Measurements from ENCODE around the gene UGDH. TPM values are rescaled to one million over a fixed set of nuclear protein-coding genes. Genes with fewer than 3 reads are reported as not detected.
"Not testable (repeated sequence)": the region's sequence is repeated elsewhere in the genome, so short reads cannot be mapped to it uniquely, and the experiment has no call there.

UGDH gene
- total and polyA plus RNA-seq, 9 donors, result 37.5 to 78.1 (median 44.5) TPM

- H3K4me3 ChIP-seq (ENCODE audit: low read length); DNase-seq: not testable (repeated sequence)
Measured at GRCh38 chr4:39532237-39532636, 5.0 kb upstream of the UGDH start.

GRCh38 chr4:39530682-39531081 lies 3.4 kb upstream of the UGDH start:
- H3K4me1 ChIP-seq (ENCODE audit: control insufficient read depth, insufficient read depth, low read length), result peaks cover 5% of the 10 kb centered on the region
- peaks cover 27% of the 10 kb centered on the region for H3K36me3 ChIP-seq (ENCODE audit: control insufficient read depth, insufficient read depth, low read length)
- WGBS (ENCODE audit: insufficient coverage), result no CpG with 5 or more reads among the region's 3 CpGs
- peaks cover 8% of the 10 kb centered on the region for H3K9me3 ChIP-seq (replicated peaks; ENCODE audit: control insufficient read depth, low read depth, low read length)
- no peak for DNase-seq
- no peak overlapping the region for H3K4me3 ChIP-seq (ENCODE audit: low read length)
- H3K27ac ChIP-seq (ENCODE audit: low read length), result no peak overlapping the region
- H3K27me3 ChIP-seq (ENCODE audit: control insufficient read depth, insufficient read depth, low read length), result no peaks in the 10 kb centered on the region

More at GRCh38 chr4:39532237-39532636, 5.0 kb upstream of the UGDH start:
- H3K4me1 ChIP-seq (ENCODE audit: control insufficient read depth, insufficient read depth, low read length); H3K27me3 ChIP-seq (ENCODE audit: control insufficient read depth, insufficient read depth, low read length); H3K27ac ChIP-seq (ENCODE audit: low read length); H3K9me3 ChIP-seq (replicated peaks; ENCODE audit: control insufficient read depth, low read depth, low read length): not testable (repeated sequence)
- 100% methylated on average over 1 of the region's 3 CpGs for WGBS (ENCODE audit: insufficient coverage)
- peaks cover 27% of the 10 kb centered on the region for H3K36me3 ChIP-seq (ENCODE audit: control insufficient read depth, insufficient read depth, low read length)

GRCh38 chr4:39529534-39529933 lies 2.3 kb upstream of the UGDH start:
- peaks cover 8% of the 10 kb centered on the region for H3K4me1 ChIP-seq (ENCODE audit: control insufficient read depth, insufficient read depth, low read length)
- H3K27ac ChIP-seq (ENCODE audit: low read length), result no peak overlapping the region
- H3K36me3 ChIP-seq (ENCODE audit: control insufficient read depth, insufficient read depth, low read length), result peaks cover 26% of the 10 kb centered on the region
- peaks cover 8% of the 10 kb centered on the region for H3K9me3 ChIP-seq (replicated peaks; ENCODE audit: control insufficient read depth, low read depth, low read length)
- H3K27me3 ChIP-seq (ENCODE audit: control insufficient read depth, insufficient read depth, low read length), result no peaks in the 10 kb centered on the region
- H3K4me3 ChIP-seq (ENCODE audit: low read length), result no peak overlapping the region
- DNase-seq, result no peak
- WGBS (ENCODE audit: insufficient coverage), result no CpG with 5 or more reads among the region's 2 CpGs

- H3K4me1 ChIP-seq (ENCODE audit: control insufficient read depth, insufficient read depth, low read length), result peaks cover 8% of the 10 kb centered on the region
- H3K9me3 ChIP-seq (replicated peaks; ENCODE audit: control insufficient read depth, low read depth, low read length), result peaks cover 8% of the 10 kb centered on the region
- under 1% methylated on average over 14 of the region's 21 CpGs for WGBS (ENCODE audit: insufficient coverage)
- peak; percentile 94 for DNase-seq
- H3K27ac ChIP-seq (ENCODE audit: low read length), result peak overlapping the region; percentile 98
- peak overlapping the region; percentile 80 for H3K4me3 ChIP-seq (ENCODE audit: low read length)
- H3K27me3 ChIP-seq (ENCODE audit: control insufficient read depth, insufficient read depth, low read length), result no peaks in the 10 kb centered on the region
- peaks cover 16% of the 10 kb centered on the region for H3K36me3 ChIP-seq (ENCODE audit: control insufficient read depth, insufficient read depth, low read length)
Measured at GRCh38 chr4:39528061-39528465, 824 bp upstream of the UGDH start.

GRCh38 chr4:39526765-39527295 lies 409 bp downstream of the UGDH start:
- 0% methylated on average over 27 of the region's 33 CpGs for WGBS (ENCODE audit: insufficient coverage)
- peak overlapping the region; percentile 98 for H3K27ac ChIP-seq (ENCODE audit: low read length)
- DNase-seq, result no peak
- peaks cover 8% of the 10 kb centered on the region for H3K9me3 ChIP-seq (replicated peaks; ENCODE audit: control insufficient read depth, low read depth, low read length)
- peaks cover 8% of the 10 kb centered on the region for H3K4me1 ChIP-seq (ENCODE audit: control insufficient read depth, insufficient read depth, low read length)
- peaks cover 5% of the 10 kb centered on the region for H3K36me3 ChIP-seq (ENCODE audit: control insufficient read depth, insufficient read depth, low read length)
- H3K27me3 ChIP-seq (ENCODE audit: control insufficient read depth, insufficient read depth, low read length), result no peaks in the 10 kb centered on the region
- peak overlapping the region; percentile 80 for H3K4me3 ChIP-seq (ENCODE audit: low read length)

GRCh38 chr4:39525822-39526690 lies 1.2 kb downstream of the UGDH start:
- DNase-seq, result peak; percentile 27
- WGBS (ENCODE audit: insufficient coverage), result no CpG with 5 or more reads among the region's 9 CpGs
- H3K9me3 ChIP-seq (replicated peaks; ENCODE audit: control insufficient read depth, low read depth, low read length), result peaks cover 5% of the 10 kb centered on the region
- H3K27ac ChIP-seq (ENCODE audit: low read length), result peak overlapping the region; percentile 98
- H3K4me3 ChIP-seq (ENCODE audit: low read length), result peak overlapping the region; percentile 80
- no peaks in the 10 kb centered on the region for H3K27me3 ChIP-seq (ENCODE audit: control insufficient read depth, insufficient read depth, low read length)
- H3K36me3 ChIP-seq (ENCODE audit: control insufficient read depth, insufficient read depth, low read length), result peaks cover 5% of the 10 kb centered on the region
- H3K4me1 ChIP-seq (ENCODE audit: control insufficient read depth, insufficient read depth, low read length), result peaks cover 8% of the 10 kb centered on the region

GRCh38 chr4:39524161-39524957 lies 2.9 kb downstream of the UGDH start:
- Histone ChIP-seq H3K36me3 (ENCODE audit: control insufficient read depth, insufficient read depth, low read length) (peaks cover 3% of the 10 kb centered on the region), H3K4me3 (ENCODE audit: low read length) (no peak overlapping the region), H3K27me3 (ENCODE audit: control insufficient read depth, insufficient read depth, low read length) (no peaks in the 10 kb centered on the region), H3K4me1 (ENCODE audit: control insufficient read depth, insufficient read depth, low read length) (peaks cover 8% of the 10 kb centered on the region), H3K27ac (ENCODE audit: low read length) (no peak overlapping the region), H3K9me3 (replicated peaks; ENCODE audit: control insufficient read depth, low read depth, low read length) (no peaks in the 10 kb centered on the region)
- DNase-seq, result no peak
- WGBS (ENCODE audit: insufficient coverage), result 100% methylated on average over 3 of the region's 7 CpGs

GRCh38 chr4:39522068-39522467 lies 5.2 kb downstream of the UGDH start:
- WGBS (ENCODE audit: insufficient coverage), result no CpG with 5 or more reads among the region's 2 CpGs
- DNase-seq, result peak; percentile 29

GRCh38 chr4:39521253-39521919 lies 5.9 kb downstream of the UGDH start:
- H3K36me3 ChIP-seq (ENCODE audit: control insufficient read depth, insufficient read depth, low read length), result peaks cover 11% of the 10 kb centered on the region
- no CpG with 5 or more reads among the region's 5 CpGs for WGBS (ENCODE audit: insufficient coverage)
- H3K4me1 ChIP-seq (ENCODE audit: control insufficient read depth, insufficient read depth, low read length), result peaks cover 3% of the 10 kb centered on the region
- DNase-seq, result peak; percentile 87
- no peaks in the 10 kb centered on the region for H3K9me3 ChIP-seq (replicated peaks; ENCODE audit: control insufficient read depth, low read depth, low read length)
- H3K27ac ChIP-seq (ENCODE audit: low read length), result peak overlapping the region; percentile 76
- H3K4me3 ChIP-seq (ENCODE audit: low read length), result no peak overlapping the region
- H3K27me3 ChIP-seq (ENCODE audit: control insufficient read depth, insufficient read depth, low read length), result no peaks in the 10 kb centered on the region

More at GRCh38 chr4:39522068-39522467, 5.2 kb downstream of the UGDH start:
- no peaks in the 10 kb centered on the region for H3K9me3 ChIP-seq (replicated peaks; ENCODE audit: control insufficient read depth, low read depth, low read length)
- H3K4me1 ChIP-seq (ENCODE audit: control insufficient read depth, insufficient read depth, low read length), result peaks cover 3% of the 10 kb centered on the region
- H3K27ac ChIP-seq (ENCODE audit: low read length), result peak overlapping the region; percentile 76
- H3K36me3 ChIP-seq (ENCODE audit: control insufficient read depth, insufficient read depth, low read length), result peaks cover 11% of the 10 kb centered on the region
- H3K27me3 ChIP-seq (ENCODE audit: control insufficient read depth, insufficient read depth, low read length), result no peaks in the 10 kb centered on the region
- H3K4me3 ChIP-seq (ENCODE audit: low read length), result no peak overlapping the region

Measured in muscle of leg (tissue), 11 donors.